ENCODE data around the gene PEX5L.

Gene PEX5L

GRCh38 chr3:179885950-179886349 is 150.8 kb downstream of the PEX5L start:
- DNase-seq, result no peak

- no peak for DNase-seq
Observed at GRCh38 chr3:179884136-179884535, 152.6 kb downstream of the PEX5L start.

GRCh38 chr3:179882292-179882691 is 154.4 kb downstream of the PEX5L start:
- DNase-seq, result no peak

- no peak for DNase-seq
Observed at GRCh38 chr3:179881791-179882190, 154.9 kb downstream of the PEX5L start.

- no peak for DNase-seq
Observed at GRCh38 chr3:179880868-179881267, 155.9 kb downstream of the PEX5L start.

GRCh38 chr3:179876440-179876839 is 160.3 kb downstream of the PEX5L start:
- DNase-seq, result no peak

GRCh38 chr3:179872842-179873241 is 163.9 kb downstream of the PEX5L start:
- no peak for DNase-seq

- DNase-seq, result no peak
Observed at GRCh38 chr3:179871782-179872181, 165.0 kb downstream of the PEX5L start.

GRCh38 chr3:179868715-179869114 is 168.0 kb downstream of the PEX5L start:
- DNase-seq, result no peak

GRCh38 chr3:179867961-179868360 is 168.8 kb downstream of the PEX5L start:
- no peak for DNase-seq

GRCh38 chr3:179865861-179866505 is 170.8 kb downstream of the PEX5L start:
- DNase-seq, result no peak

GRCh38 chr3:179861953-179862352 is 174.8 kb downstream of the PEX5L start:
- no peak for DNase-seq

GRCh38 chr3:179861292-179861691 is 175.4 kb downstream of the PEX5L start:
- no peak for DNase-seq

GRCh38 chr3:179860275-179861107 is 176.2 kb downstream of the PEX5L start:
- no peak for DNase-seq

- DNase-seq, result no peak
Observed at GRCh38 chr3:179853176-179853575, 183.6 kb downstream of the PEX5L start.

GRCh38 chr3:179852142-179852905 is 184.4 kb downstream of the PEX5L start:
- no peak for DNase-seq

- no peak for DNase-seq
Observed at GRCh38 chr3:179848711-179849110, 188.0 kb downstream of the PEX5L start.

GRCh38 chr3:179842061-179842460 is 194.7 kb downstream of the PEX5L start:
- no peak for DNase-seq

GRCh38 chr3:179840985-179841384 is 195.8 kb downstream of the PEX5L start:
- no peak for DNase-seq

- DNase-seq, result no peak
Observed at GRCh38 chr3:179837374-179837773, 199.4 kb downstream of the PEX5L start.

- DNase-seq, result no peak
Observed at GRCh38 chr3:179833294-179833693, 203.4 kb downstream of the PEX5L start.

- DNase-seq, result no peak
Observed at GRCh38 chr3:179832333-179832854, 204.3 kb downstream of the PEX5L start.

- DNase-seq, result no peak
Observed at GRCh38 chr3:179829401-179829800, 207.3 kb downstream of the PEX5L start.
